ENCODE measurements around the gene RPP38.

RPP38 gene

DNA sequence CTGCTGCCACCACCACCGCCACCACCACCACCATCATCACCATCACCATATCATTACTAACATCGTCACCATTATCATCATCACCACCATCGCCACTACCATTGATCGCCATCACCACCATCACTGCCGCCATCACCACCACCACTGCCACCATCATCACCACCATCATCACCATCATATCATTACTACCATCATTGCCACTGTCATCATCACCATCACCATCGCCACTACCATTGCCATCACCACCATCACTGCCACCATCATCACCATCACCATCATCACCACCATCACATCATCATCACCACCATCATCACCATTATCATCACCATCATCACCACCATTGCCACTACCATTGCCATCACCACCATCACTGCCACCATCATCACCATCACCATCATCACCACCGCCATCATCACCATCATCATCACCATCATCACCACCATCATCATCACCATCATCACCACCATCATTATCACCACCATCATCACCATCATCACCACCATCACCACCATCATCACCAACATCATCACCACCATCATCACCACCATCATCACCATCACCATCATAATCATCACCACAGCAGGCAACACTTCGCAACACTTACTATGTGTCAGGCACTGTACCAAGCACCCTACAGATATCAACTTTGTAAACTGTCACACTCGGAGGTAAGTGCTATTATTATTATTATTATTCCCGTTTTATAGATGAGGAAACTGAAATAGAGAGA is 52.1 kb downstream of the RPP38 start:
- no peak for DNase-seq (ENCODE audit: low read depth in 3 of 3, low spot score in 1 of 3)

DNA sequence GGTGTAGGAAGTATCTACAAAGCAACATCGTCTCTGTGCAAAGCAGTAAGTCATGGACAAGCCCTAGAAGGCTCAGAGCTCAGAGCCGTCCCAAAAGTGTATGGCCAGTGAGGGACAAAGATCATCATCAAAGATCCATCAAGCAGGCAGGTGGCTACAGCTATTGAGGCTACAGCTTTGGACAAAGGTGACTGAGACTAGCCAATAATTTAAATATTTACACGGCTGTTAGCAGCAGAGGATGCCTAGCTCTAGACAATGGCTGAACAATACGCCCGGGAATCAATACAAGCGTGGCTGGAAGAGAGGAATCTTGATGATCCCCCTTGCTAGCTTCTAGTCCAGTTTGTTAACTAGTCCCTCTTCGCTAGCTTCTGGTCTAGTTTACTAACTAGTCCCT is 53.4 kb downstream of the RPP38 start:
- DNase-seq (ENCODE audit: low read depth in 3 of 3, low spot score in 1 of 3): no peak

DNA sequence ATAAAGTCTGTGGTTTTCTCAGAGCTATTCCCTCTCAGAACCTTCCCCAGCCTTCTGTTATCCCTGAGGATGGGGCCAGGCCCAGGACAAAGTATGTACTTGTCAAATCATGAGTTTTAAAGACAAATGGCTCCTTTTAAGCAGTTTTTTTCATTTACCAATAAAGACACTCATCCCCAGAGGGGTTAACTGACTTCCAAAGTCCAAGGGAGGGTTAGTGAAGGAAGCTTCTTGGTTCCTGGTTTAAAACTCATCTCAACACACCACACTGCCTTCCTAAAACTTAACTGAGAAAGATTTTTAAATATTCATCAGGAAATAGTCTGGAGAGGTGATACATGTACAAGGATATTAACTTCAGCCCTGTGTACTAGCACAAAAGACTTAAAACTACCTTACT is 55.4 kb downstream of the RPP38 start:
- no peak for DNase-seq (ENCODE audit: low read depth in 3 of 3, low spot score in 1 of 3)

Measured in stimulated activated CD4-positive, alpha-beta T cell treated with anti-CD3 and anti-CD28 coated beads, TNF-alpha, amount 100 ng/mL, for 1 hour (primary cell).